ENCODE data around the gene PTPRM. TPM values are rescaled to one million over a fixed set of nuclear protein-coding genes. Genes with fewer than 3 reads are reported as not detected.

PTPRM gene
- polyA plus RNA-seq, 1 donor (not counting 4 experiments of a cell fraction or from before 2014, with no cell fraction given): 54.5 TPM

- Histone ChIP-seq H3K9me3 (ENCODE audit: control insufficient read depth, low read depth, low read length) (no peaks in the 10 kb centered on the region), H3K27me3 (ENCODE audit: control insufficient read depth, extremely low read depth, insufficient read depth, low read length) (no peaks in the 10 kb centered on the region), H3K79me2 (ENCODE audit: control insufficient read depth, insufficient read depth, low read length) (no peaks in the 10 kb centered on the region), H4K20me1 (ENCODE audit: control insufficient read depth, extremely low read depth, insufficient read depth, low read length) (no peaks in the 10 kb centered on the region), H3K4me3 (ENCODE audit: control insufficient read depth in 2 of 3, extremely low read depth in 1 of 3, insufficient read depth in 2 of 3, low read depth in 1 of 3, low read length in 3 of 3) (no peak overlapping the region), H3K9ac (ENCODE audit: control insufficient read depth, extremely low read depth, insufficient read depth, low read length) (no peak overlapping the region), H3K27ac (ENCODE audit: control insufficient read depth, insufficient read depth, low read length) (no peak overlapping the region), H3K9me1 (ENCODE audit: control insufficient read depth, extremely low read depth, insufficient read depth, low read length) (no peaks in the 10 kb centered on the region), H2AFZ (ENCODE audit: control insufficient read depth, low read length) (no peak overlapping the region), H3K4me2 (ENCODE audit: control insufficient read depth, extremely low read depth, insufficient read depth, low read depth, low read length) (no peak overlapping the region), H3K36me3 (ENCODE audit: control insufficient read depth in 2 of 2, extremely low read depth in 1 of 2, insufficient read depth in 2 of 2, low read length in 2 of 2) (no peaks in the 10 kb centered on the region), H3K4me1 (ENCODE audit: control insufficient read depth, extremely low read depth, insufficient read depth, low read length) (no peaks in the 10 kb centered on the region)
- dilution Hi-C loops (cut with MboI; ENCODE audit: extremely low pct_ligation_motif_present, low sequenced_read_pairs): no loop called here
- DNase-seq (ENCODE audit: low read depth, low spot score): no peak
- FAIRE-seq: no peak
- no peak for TF ChIP-seq CTCF (optimal IDR thresholded peaks at IDR 0.05 in 1 of 3, IDR thresholded peaks at IDR 0.05 in 1 of 3, conservative IDR thresholded peaks at IDR 0.05 in 1 of 3; ENCODE audit: extremely low read depth in 1 of 3, insufficient read depth in 2 of 3, low read length in 3 of 3)
- TF ChIP-seq EZH2 (IDR thresholded peaks at IDR 0.05; ENCODE audit: low read length): no peak
Measured at GRCh38 chr18:8011361-8011760, 444.2 kb downstream of the PTPRM start.

GRCh38 chr18:8011906-8012305 lies 444.8 kb downstream of the PTPRM start:
- Histone ChIP-seq H3K79me2 (ENCODE audit: control insufficient read depth, insufficient read depth, low read length) (no peaks in the 10 kb centered on the region), H3K27ac (ENCODE audit: control insufficient read depth, insufficient read depth, low read length) (no peak overlapping the region), H2AFZ (ENCODE audit: control insufficient read depth, low read length) (no peak overlapping the region), H3K9me3 (ENCODE audit: control insufficient read depth, low read depth, low read length) (no peaks in the 10 kb centered on the region), H4K20me1 (ENCODE audit: control insufficient read depth, extremely low read depth, insufficient read depth, low read length) (no peaks in the 10 kb centered on the region), H3K27me3 (ENCODE audit: control insufficient read depth, extremely low read depth, insufficient read depth, low read length) (no peaks in the 10 kb centered on the region), H3K36me3 (ENCODE audit: control insufficient read depth in 2 of 2, extremely low read depth in 1 of 2, insufficient read depth in 2 of 2, low read length in 2 of 2) (no peaks in the 10 kb centered on the region), H3K9ac (ENCODE audit: control insufficient read depth, extremely low read depth, insufficient read depth, low read length) (no peak overlapping the region), H3K4me3 (ENCODE audit: control insufficient read depth in 2 of 3, extremely low read depth in 1 of 3, insufficient read depth in 2 of 3, low read depth in 1 of 3, low read length in 3 of 3) (no peak overlapping the region), H3K9me1 (ENCODE audit: control insufficient read depth, extremely low read depth, insufficient read depth, low read length) (no peaks in the 10 kb centered on the region), H3K4me1 (ENCODE audit: control insufficient read depth, extremely low read depth, insufficient read depth, low read length) (no peaks in the 10 kb centered on the region), H3K4me2 (ENCODE audit: control insufficient read depth, extremely low read depth, insufficient read depth, low read depth, low read length) (no peak overlapping the region)
- no peak for DNase-seq (ENCODE audit: low read depth, low spot score)
- dilution Hi-C loops (cut with MboI; ENCODE audit: extremely low pct_ligation_motif_present, low sequenced_read_pairs): no loop called here
- FAIRE-seq: no peak
- TF ChIP-seq CTCF (optimal IDR thresholded peaks at IDR 0.05 in 1 of 3, IDR thresholded peaks at IDR 0.05 in 1 of 3, conservative IDR thresholded peaks at IDR 0.05 in 1 of 3; ENCODE audit: extremely low read depth in 1 of 3, insufficient read depth in 2 of 3, low read length in 3 of 3): no peak
- no peak for TF ChIP-seq EZH2 (IDR thresholded peaks at IDR 0.05; ENCODE audit: low read length)
